Mesenchymal stem cell (in vitro differentiated cells and primary cell): ENCODE results near the gene QSOX1.

Experiments
- DNase-seq: peaks from one replicate; pipeline ENCODE4 v3.0.0-alpha.2; 2013
- H2AFZ ChIP-seq: one replicate; pipeline ENCODE4 v1.6.1; 2013; ENCODE audit warnings: low read depth, mild to moderate bottlenecking, control low read depth, inconsistent platforms, low read length, moderate library complexity
- H2AK5ac ChIP-seq: 2 replicates; pipeline ENCODE4 v1.6.1; 2013; ENCODE audit warnings: low read length, moderate library complexity, mild to moderate bottlenecking, inconsistent platforms; ENCODE audit not compliant: severe bottlenecking
- H2BK120ac ChIP-seq: one replicate; pipeline ENCODE4 v1.6.1; 2013; ENCODE audit warnings: low read depth, mild to moderate bottlenecking, inconsistent platforms, low read length, moderate library complexity
- H2BK12ac ChIP-seq, 2 experiments: one replicate each; pipeline ENCODE4 v1.6.1; 2013; ENCODE audit warnings: inconsistent platforms in 2 of 2, low read length in 2 of 2, mild to moderate bottlenecking in 2 of 2, moderate library complexity in 2 of 2, control low read depth in 1 of 2
- H2BK15ac ChIP-seq: one replicate; pipeline ENCODE4 v1.6.1; 2013; ENCODE audit warnings: mild to moderate bottlenecking, low read depth, inconsistent platforms; ENCODE audit not compliant: poor library complexity, severe bottlenecking
- H2BK5ac ChIP-seq: 2 replicates; pipeline ENCODE4 v1.6.1; 2013; ENCODE audit warnings: low read depth, mild to moderate bottlenecking, low read length, control low read depth, inconsistent platforms; ENCODE audit not compliant: poor library complexity, severe bottlenecking
- H3K14ac ChIP-seq, 2 experiments: one replicate each; pipeline ENCODE4 v1.6.1; 2013; ENCODE audit warnings: inconsistent platforms in 2 of 2, low read length in 2 of 2, control low read depth in 1 of 2, mild to moderate bottlenecking in 1 of 2, moderate library complexity in 1 of 2
- H3K18ac ChIP-seq, 2 experiments: one replicate each; pipeline ENCODE4 v1.6.1; 2013; ENCODE audit warnings: inconsistent platforms in 2 of 2, low read length in 2 of 2, control low read depth in 1 of 2, low read depth in 1 of 2, mild to moderate bottlenecking in 1 of 2
- H3K23ac ChIP-seq, 2 experiments: one replicate each; pipeline ENCODE4 v1.6.1; 2013; ENCODE audit warnings: inconsistent platforms in 2 of 2, low read length in 2 of 2, mild to moderate bottlenecking in 2 of 2, moderate library complexity in 2 of 2, control low read depth in 1 of 2
- H3K27ac ChIP-seq: 2 replicates; pipeline ENCODE4 v1.5.1; 2013; ENCODE audit warnings: mild to moderate bottlenecking, moderate library complexity, low read length, control low read depth, inconsistent platforms; ENCODE audit not compliant: poor library complexity, severe bottlenecking
- H3K27me3 ChIP-seq, 2 experiments: 2 replicates each; pipeline versions ENCODE4 v1.6.1 to v1.7.0; 2013; ENCODE audit warnings: low read length in 2 of 2, mild to moderate bottlenecking in 2 of 2, moderate library complexity in 2 of 2, control low read depth in 1 of 2, inconsistent platforms in 1 of 2; ENCODE audit not compliant: control insufficient read depth in 1 of 2, insufficient read depth in 1 of 2
- H3K36me3 ChIP-seq, 2 experiments: 2 replicates each; pipeline versions ENCODE4 v1.6.1 to v1.7.0; 2013; ENCODE audit warnings: low read length in 2 of 2, control low read depth in 1 of 2, inconsistent platforms in 1 of 2, low read depth in 1 of 2, mild to moderate bottlenecking in 1 of 2; ENCODE audit not compliant: insufficient read depth in 2 of 2, control insufficient read depth in 1 of 2
- H3K4ac ChIP-seq, 2 experiments: one replicate each; pipeline ENCODE4 v1.6.1; 2013; ENCODE audit warnings: inconsistent platforms in 2 of 2, low read length in 2 of 2, mild to moderate bottlenecking in 2 of 2, moderate library complexity in 2 of 2, control low read depth in 1 of 2, low read depth in 1 of 2
- H3K4me1 ChIP-seq: 2 replicates; pipeline ENCODE4 v1.6.1; 2013; ENCODE audit warnings: low read depth, low read length, control low read depth; ENCODE audit not compliant: control insufficient read depth, insufficient read depth
- H3K4me2 ChIP-seq: 2 replicates; pipeline ENCODE4 v1.6.1; 2013; ENCODE audit warnings: low read length, mild to moderate bottlenecking, inconsistent platforms; ENCODE audit not compliant: poor library complexity, severe bottlenecking
- H3K4me3 ChIP-seq, 2 experiments: 2 replicates each; pipeline versions ENCODE4 v1.5.1 to v1.7.0; 2013; ENCODE audit warnings: low read length in 2 of 2, mild to moderate bottlenecking in 2 of 2, control low read depth in 1 of 2, low read depth in 1 of 2; ENCODE audit not compliant: insufficient read depth in 1 of 2
- H3K79me1 ChIP-seq: replicated peaks from 2 replicates; pipeline ENCODE4 v1.6.1; 2013; ENCODE audit warnings: mild to moderate bottlenecking, control low read depth, low read length, inconsistent platforms; ENCODE audit not compliant: poor library complexity, severe bottlenecking
- H3K9ac ChIP-seq: 2 replicates; pipeline ENCODE4 v1.7.0; 2013; ENCODE audit warnings: mild to moderate bottlenecking, low read length, moderate library complexity
- H3K9me3 ChIP-seq: 2 replicates; pipeline ENCODE4 v1.7.0; 2013; ENCODE audit warnings: mild to moderate bottlenecking, low read length; ENCODE audit not compliant: control insufficient read depth
- H4K8ac ChIP-seq: one replicate; pipeline ENCODE4 v1.6.1; 2013; ENCODE audit warnings: inconsistent platforms, mild to moderate bottlenecking, low read length, moderate library complexity
- H4K91ac ChIP-seq: one replicate; pipeline ENCODE4 v1.6.1; 2013; ENCODE audit warnings: mild to moderate bottlenecking, low read length, inconsistent platforms
- WGBS: methylation state at CpG from one replicate; pipeline ENCODE4 v1.1.7; 2013; ENCODE audit warnings: mixed read lengths; 5-methylcytosine and 5-hydroxymethylcytosine counted together

The QSOX1 gene

GRCh38 chr1:180193141-180194047 lies 38.7 kb downstream of the QSOX1 start:
- H3K18ac ChIP-seq, result no peak overlapping the region
- peaks cover 12% of the 10 kb centered on the region for H3K79me1 ChIP-seq
- H3K27ac ChIP-seq, result no peak overlapping the region
- no peaks in the 10 kb centered on the region for H3K27me3 ChIP-seq
- no peak for DNase-seq
- no peak overlapping the region for H2BK120ac ChIP-seq
- no peak overlapping the region for H3K23ac ChIP-seq
- H3K14ac ChIP-seq, result no peak overlapping the region
- H4K8ac ChIP-seq, result no peak overlapping the region
- no peak overlapping the region for H3K4me3 ChIP-seq
- H3K36me3 ChIP-seq, result peaks cover 82 to 86% of the 10 kb centered on the region in 2 experiments
- H2AFZ ChIP-seq, result no peak overlapping the region
- no peak overlapping the region for H3K4ac ChIP-seq
- no peak overlapping the region for H3K9ac ChIP-seq
- no peaks in the 10 kb centered on the region for H3K9me3 ChIP-seq
- no peak overlapping the region for H2BK12ac ChIP-seq
- no peaks in the 10 kb centered on the region for H3K4me1 ChIP-seq
- no peak overlapping the region for H2BK15ac ChIP-seq
- H4K91ac ChIP-seq, result no peak overlapping the region
- WGBS, result 96% methylated on average over 17 of the region's 18 CpGs
- H2AK5ac ChIP-seq, result no peak overlapping the region
- H3K4me2 ChIP-seq, result no peak overlapping the region
- no peak overlapping the region for H2BK5ac ChIP-seq

DNA sequence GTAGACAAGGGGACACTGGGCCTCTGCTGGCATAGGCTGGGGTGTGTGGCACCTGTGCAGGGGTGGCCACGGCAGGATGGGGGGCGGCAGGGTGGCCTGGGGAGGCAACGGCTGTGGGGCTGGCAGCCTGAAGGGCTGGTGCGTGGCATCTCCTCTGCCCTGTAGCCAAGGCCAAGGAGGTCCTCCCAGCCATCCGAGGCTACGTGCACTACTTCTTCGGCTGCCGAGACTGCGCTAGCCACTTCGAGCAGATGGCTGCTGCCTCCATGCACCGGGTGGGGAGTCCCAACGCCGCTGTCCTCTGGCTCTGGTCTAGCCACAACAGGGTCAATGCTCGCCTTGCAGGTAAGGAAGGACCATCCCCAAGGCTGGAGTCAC lies 39.4 kb downstream of the QSOX1 start:
- peaks cover 80 to 88% of the 10 kb centered on the region in 2 experiments for H3K36me3 ChIP-seq
- no peak overlapping the region for H2AK5ac ChIP-seq
- H3K18ac ChIP-seq, result no peak overlapping the region
- no peaks in the 10 kb centered on the region for H3K4me1 ChIP-seq
- no peak overlapping the region for H2BK120ac ChIP-seq
- H3K27me3 ChIP-seq, result no peaks in the 10 kb centered on the region
- H3K23ac ChIP-seq, result no peak overlapping the region
- no peak overlapping the region for H3K9ac ChIP-seq
- no peak overlapping the region for H3K14ac ChIP-seq
- no peak overlapping the region for H4K8ac ChIP-seq
- no peak overlapping the region for H4K91ac ChIP-seq
- no peak overlapping the region for H2BK15ac ChIP-seq
- peaks cover 11% of the 10 kb centered on the region for H3K79me1 ChIP-seq
- no peak overlapping the region for H3K27ac ChIP-seq
- DNase-seq, result no peak
- H2BK5ac ChIP-seq, result no peak overlapping the region
- H2AFZ ChIP-seq, result no peak overlapping the region
- no peak overlapping the region for H3K4me2 ChIP-seq
- no peaks in the 10 kb centered on the region for H3K9me3 ChIP-seq
- no peak overlapping the region for H3K4ac ChIP-seq
- no peak overlapping the region for H3K4me3 ChIP-seq
- H2BK12ac ChIP-seq, result no peak overlapping the region
- whole genome bisulfite sequencing, result 94% methylated on average over 14 of the region's 14 CpGs

DNA sequence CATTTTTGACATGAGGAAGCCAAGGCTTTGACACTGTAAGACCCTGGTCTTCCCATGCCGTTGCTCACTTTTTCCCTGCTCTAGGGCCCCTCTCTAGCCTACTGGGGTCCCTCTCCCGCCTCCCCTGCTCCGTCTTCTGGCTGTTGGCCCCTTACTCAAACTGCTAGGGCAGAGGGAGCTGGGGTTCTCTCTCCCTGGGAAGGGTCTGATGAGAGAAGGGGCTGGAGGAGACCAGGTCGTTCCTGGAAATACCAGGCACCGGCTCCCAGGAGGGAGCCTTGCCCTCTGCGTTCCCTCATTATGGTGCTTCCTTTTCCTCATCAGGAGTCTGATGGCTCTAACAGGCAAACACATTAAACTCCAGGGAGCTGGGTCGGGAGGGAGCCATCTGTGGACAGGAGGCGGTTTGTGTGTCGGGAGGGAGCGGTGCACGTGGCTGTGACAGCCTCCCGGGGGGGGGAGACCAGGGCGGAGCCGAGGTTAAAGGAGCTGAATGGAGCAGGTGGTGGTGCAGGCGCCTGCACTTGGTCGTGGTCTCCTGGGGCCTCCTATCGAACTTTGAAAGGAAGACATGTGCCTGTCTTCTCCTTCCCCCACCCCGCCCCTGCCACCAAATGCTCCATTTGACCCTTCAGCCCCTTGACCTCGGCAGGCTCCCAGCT lies 40.0 kb downstream of the QSOX1 start:
- no peak overlapping the region for H4K8ac ChIP-seq
- no peak overlapping the region for H3K23ac ChIP-seq
- peaks cover 10% of the 10 kb centered on the region for H3K79me1 ChIP-seq
- no peak overlapping the region for H3K14ac ChIP-seq
- H3K27me3 ChIP-seq, result no peaks in the 10 kb centered on the region
- H3K4me1 ChIP-seq, result no peaks in the 10 kb centered on the region
- H4K91ac ChIP-seq, result no peak overlapping the region
- H2BK5ac ChIP-seq, result no peak overlapping the region
- peaks cover 76 to 88% of the 10 kb centered on the region in 2 experiments for H3K36me3 ChIP-seq
- WGBS, result 78% methylated on average over 16 of the region's 19 CpGs
- H3K4me3 ChIP-seq, result no peak overlapping the region
- H2BK120ac ChIP-seq, result no peak overlapping the region
- no peak overlapping the region for H3K27ac ChIP-seq
- no peak overlapping the region for H3K4ac ChIP-seq
- H3K9ac ChIP-seq, result no peak overlapping the region
- no peak for DNase-seq
- H2BK15ac ChIP-seq, result no peak overlapping the region
- no peak overlapping the region for H3K18ac ChIP-seq
- no peak overlapping the region for H2AK5ac ChIP-seq
- H3K9me3 ChIP-seq, result no peaks in the 10 kb centered on the region
- no peak overlapping the region for H2AFZ ChIP-seq
- no peak overlapping the region for H2BK12ac ChIP-seq
- H3K4me2 ChIP-seq, result no peak overlapping the region

GRCh38 chr1:180195401-180195800 lies 40.7 kb downstream of the QSOX1 start:
- Histone ChIP-seq H4K91ac (no peak overlapping the region), H3K4me2 (no peak overlapping the region), H2BK12ac (no peak overlapping the region), H4K8ac (no peak overlapping the region), H2BK5ac (no peak overlapping the region), H2AFZ (no peak overlapping the region), H3K14ac (no peak overlapping the region), H3K9me3 (no peaks in the 10 kb centered on the region), H3K9ac (no peak overlapping the region), H3K27me3 (no peaks in the 10 kb centered on the region), H3K18ac (no peak overlapping the region), H3K36me3 (peaks cover 71 to 86% of the 10 kb centered on the region in 2 experiments), H3K23ac (no peak overlapping the region), H2AK5ac (no peak overlapping the region), H2BK120ac (no peak overlapping the region), H3K4me3 (no peak overlapping the region), H3K79me1 (peaks cover 10% of the 10 kb centered on the region), H3K27ac (no peak overlapping the region), H2BK15ac (no peak overlapping the region), H3K4ac (no peak overlapping the region), H3K4me1 (no peaks in the 10 kb centered on the region)
- WGBS, result 99% methylated on average over 3 of the region's 3 CpGs
- no peak for DNase-seq
